ENCODE measurements around the gene MAML2.

MAML2 gene

GRCh38 chr11:96149743-96150555 lies 193.0 kb downstream of the MAML2 start:
- no peak for DNase-seq

- no peak for DNase-seq
Measured at GRCh38 chr11:96147906-96148486, 195.0 kb downstream of the MAML2 start.

- DNase-seq = no peak
Measured at GRCh38 chr11:96147186-96147585, 195.8 kb downstream of the MAML2 start.

GRCh38 chr11:96146765-96147164 lies 196.2 kb downstream of the MAML2 start:
- no peak for DNase-seq

GRCh38 chr11:96145163-96145585 lies 197.8 kb downstream of the MAML2 start:
- no peak for DNase-seq

GRCh38 chr11:96144553-96144952 lies 198.4 kb downstream of the MAML2 start:
- DNase-seq = no peak

GRCh38 chr11:96143041-96143521 lies 199.9 kb downstream of the MAML2 start:
- DNase-seq = no peak

- DNase-seq = no peak
Measured at GRCh38 chr11:96141626-96142025, 201.4 kb downstream of the MAML2 start.

- DNase-seq = no peak
Measured at GRCh38 chr11:96139691-96140090, 203.3 kb downstream of the MAML2 start.

- DNase-seq = no peak
Measured at GRCh38 chr11:96137373-96137772, 205.6 kb downstream of the MAML2 start.

- no peak for DNase-seq
Measured at GRCh38 chr11:96136613-96137298, 206.2 kb downstream of the MAML2 start.

- no peak for DNase-seq
Measured at GRCh38 chr11:96134602-96135001, 208.4 kb downstream of the MAML2 start.

GRCh38 chr11:96132437-96132836 lies 210.6 kb downstream of the MAML2 start:
- DNase-seq = no peak

GRCh38 chr11:96130061-96130620 lies 212.9 kb downstream of the MAML2 start:
- DNase-seq = no peak

- no peak for DNase-seq
Measured at GRCh38 chr11:96127596-96127959, 215.4 kb downstream of the MAML2 start.

GRCh38 chr11:96126917-96127595 lies 215.9 kb downstream of the MAML2 start:
- no peak for DNase-seq

GRCh38 chr11:96125400-96125799 lies 217.6 kb downstream of the MAML2 start:
- no peak for DNase-seq

GRCh38 chr11:96124155-96124554 lies 218.8 kb downstream of the MAML2 start:
- DNase-seq = no peak

- no peak for DNase-seq
Measured at GRCh38 chr11:96123301-96123700, 219.7 kb downstream of the MAML2 start.

GRCh38 chr11:96122601-96123074 lies 220.4 kb downstream of the MAML2 start:
- no peak for DNase-seq

GRCh38 chr11:96119211-96119610 lies 223.8 kb downstream of the MAML2 start:
- no peak for DNase-seq

GRCh38 chr11:96116376-96116775 lies 226.6 kb downstream of the MAML2 start:
- no peak for DNase-seq
